ENCODE data around the gene KCNJ18.
"Not testable (repeated sequence)": the region's sequence is repeated elsewhere in the genome, so short reads cannot be mapped to it uniquely, and the experiment has no call there.

GRCh38 chr17:21665935-21666493 lies 26.3 kb upstream of the KCNJ18 start:
- TF ChIP-seq CTCF, POLR2A (IDR thresholded peaks at IDR 0.05): not testable (repeated sequence)

Data from Peyer's patch (tissue), 4 donors.